HEK293 (cell line): Measurements from ENCODE around the gene DSCAML1.

ENCODE experiments used
- CTCF ChIA-PET: fragments of 350-600 bp; formaldehyde crosslinking; extraction: SDS; loops from one replicate; lab custom pipeline; 2021; ENCODE audit warnings: antibody characterized with exemption; lab: Yijun Ruan, JAX
- POLR2A ChIA-PET: fragments of 300-600 bp; formaldehyde crosslinking; extraction: SDS; loops from one replicate; lab custom pipeline; 2020; ENCODE audit warnings: antibody characterized with exemption, inconsistent platforms; lab: Yijun Ruan, JAX
- H3K27ac ChIP-seq: fragments of 200-500 bp; sonication (Bioruptor generic); 2 replicates; pipeline ENCODE4 v1.5.1; 2014; ENCODE audit warnings: low read depth, low read length, control low read depth, inconsistent platforms; ENCODE audit errors: extremely low read depth
- H3K36me3 ChIP-seq, 2 experiments: fragments of 200-500 bp in 1 of 2; sonication (Bioruptor generic) in 1 of 2; 1 replicate in 1 of 2; 2 replicates in 1 of 2; pipeline ENCODE4 v1.5.1; 2014 to 2017; ENCODE audit warnings: inconsistent platforms in 2 of 2, low read length in 2 of 2; ENCODE audit not compliant: control insufficient read depth in 2 of 2, insufficient read depth in 1 of 2
- H3K4me1 ChIP-seq: fragments of 200-500 bp; sonication (Bioruptor generic); 2 replicates; pipeline ENCODE4 v1.5.1; 2014; ENCODE audit warnings: mild to moderate bottlenecking, low read length, inconsistent platforms; ENCODE audit not compliant: control insufficient read depth, insufficient read depth
- H3K4me3 ChIP-seq: 2 replicates; pipeline ENCODE4 v1.5.1; 2011; ENCODE audit warnings: low read depth, mild to moderate bottlenecking, control low read depth, low read length, moderate library complexity
- H3K9me3 ChIP-seq: fragments of 200-500 bp; sonication (Bioruptor generic); 2 replicates; pipeline ENCODE4 v1.5.1; 2014; ENCODE audit warnings: low read depth, low read length, inconsistent platforms; ENCODE audit not compliant: control insufficient read depth, insufficient read depth
- ATF2 ChIP-seq: fragments of 450-650 bp; formaldehyde crosslinking; IDR thresholded peaks from 2 replicates; pipeline ENCODE4 v1.5.1; 2016; ENCODE audit warnings: missing biosample characterization, missing genetic modification characterization, low read depth
- GLIS1 ChIP-seq: fragments of 450-650 bp; formaldehyde crosslinking; IDR thresholded peaks from 2 replicates; pipeline ENCODE4 v1.5.1; 2016; ENCODE audit warnings: missing biosample characterization, missing genetic modification characterization
- HOXC10 ChIP-seq: sonication (generic); formaldehyde crosslinking; IDR thresholded peaks from 2 replicates; pipeline ENCODE4 v1.8.1; 2023; ENCODE audit warnings: mild to moderate bottlenecking, missing genetic modification reagents
- KLF17 ChIP-seq: fragments of 450-650 bp; formaldehyde crosslinking; IDR thresholded peaks from 2 replicates; pipeline ENCODE4 v1.5.1; 2016; ENCODE audit warnings: missing biosample characterization, missing genetic modification characterization
- ZBTB10 ChIP-seq: fragments of 450-650 bp; formaldehyde crosslinking; IDR thresholded peaks from 2 replicates; pipeline ENCODE4 v1.5.1; 2016; ENCODE audit warnings: missing biosample characterization, missing genetic modification characterization
- ZBTB49 ChIP-seq: fragments of 450-650 bp; formaldehyde crosslinking; IDR thresholded peaks from 2 replicates; pipeline ENCODE4 v1.5.1; 2016; ENCODE audit warnings: missing biosample characterization, missing genetic modification characterization, low read depth
- ZBTB7A ChIP-seq: fragments of 450-650 bp; formaldehyde crosslinking; IDR thresholded peaks from 2 replicates; pipeline ENCODE4 v1.5.1; 2016; ENCODE audit warnings: low read depth, missing biosample characterization, missing genetic modification characterization
- ZFP41 ChIP-seq: fragments of 450-650 bp; formaldehyde crosslinking; IDR thresholded peaks from 2 replicates; pipeline ENCODE4 v1.5.1; 2016; ENCODE audit warnings: missing biosample characterization, missing genetic modification characterization, borderline replicate concordance
- ZFP69B ChIP-seq: fragments of 450-650 bp; formaldehyde crosslinking; IDR thresholded peaks from 2 replicates; pipeline ENCODE4 v1.5.1; 2016; ENCODE audit warnings: missing biosample characterization, missing genetic modification characterization
- ZIC2 ChIP-seq: fragments of 450-650 bp; formaldehyde crosslinking; IDR thresholded peaks from 2 replicates; pipeline ENCODE4 v1.5.1; 2016; ENCODE audit warnings: missing biosample characterization, missing genetic modification characterization
- ZNF133 ChIP-seq: fragments of 450-650 bp; formaldehyde crosslinking; IDR thresholded peaks from 2 replicates; pipeline ENCODE4 v1.5.1; 2016; ENCODE audit warnings: missing biosample characterization, missing genetic modification characterization
- ZNF324 ChIP-seq: fragments of 450-650 bp; formaldehyde crosslinking; IDR thresholded peaks from 2 replicates; pipeline ENCODE4 v1.5.1; 2016; ENCODE audit warnings: missing biosample characterization, missing genetic modification characterization
- ZNF341 ChIP-seq: fragments of 450-650 bp; formaldehyde crosslinking; IDR thresholded peaks from 2 replicates; pipeline ENCODE4; 2016; ENCODE audit warnings: low read depth, missing biosample characterization, missing genetic modification characterization
- ZNF473 ChIP-seq: fragments of 450-650 bp; formaldehyde crosslinking; IDR thresholded peaks from 2 replicates; pipeline ENCODE4 v1.5.1; 2017; ENCODE audit warnings: missing biosample characterization, missing genetic modification characterization
- ZNF514 ChIP-seq: fragments of 450-650 bp; formaldehyde crosslinking; IDR thresholded peaks from 2 replicates; pipeline ENCODE4 v1.5.1; 2016; ENCODE audit warnings: missing biosample characterization, missing genetic modification characterization
- ZNF645 ChIP-seq: fragments of 450-650 bp; formaldehyde crosslinking; IDR thresholded peaks from 2 replicates; pipeline ENCODE4; 2016; ENCODE audit warnings: missing biosample characterization, missing genetic modification characterization
- ZNF660 ChIP-seq: fragments of 450-650 bp; IDR thresholded peaks from 2 replicates; pipeline ENCODE4 v1.5.1; 2018; ENCODE audit warnings: missing biosample characterization, mild to moderate bottlenecking, missing genetic modification characterization
- ZNF692 ChIP-seq: fragments of 450-650 bp; formaldehyde crosslinking; IDR thresholded peaks from 2 replicates; pipeline ENCODE4 v1.5.1; 2016; ENCODE audit warnings: missing biosample characterization, missing genetic modification characterization
- ZSCAN5A ChIP-seq: fragments of 450-650 bp; formaldehyde crosslinking; IDR thresholded peaks from 2 replicates; pipeline ENCODE4 v1.5.1; 2016; ENCODE audit warnings: missing biosample characterization, missing genetic modification characterization

The DSCAML1 gene

GRCh38 chr11:117834838-117835443 lies 37.9 kb upstream of the DSCAML1 start (continued):
- no peak for TF ChIP-seq HOXC10 (CRISPR knock-in tag)
- TF ChIP-seq, all 188 proteins: peak for 0

- H3K27ac ChIP-seq = no peak overlapping the region
- no peak overlapping the region for H3K4me3 ChIP-seq
- H3K36me3 ChIP-seq = no peaks in the 10 kb centered on the region
- no peaks in the 10 kb centered on the region for H3K4me1 ChIP-seq
- CTCF ChIA-PET = interaction anchor here (0.9 to 10.2 kb wide), 8 partner anchors 9 to 220 kb away, joined by 3 to 78 read pairs (median 12); no protein-coding TSS in a partner anchor
- POLR2A ChIA-PET = no interaction called here
- TF ChIP-seq ZNF645 = no peak
- no peaks in the 10 kb centered on the region for H3K9me3 ChIP-seq
Observed at GRCh38 chr11:117834068-117834810, 37.2 kb upstream of the DSCAML1 start.

- ChIA-PET POLR2A (no interaction called here), CTCF (interaction anchor here (0.9 to 10.2 kb wide), 9 partner anchors 10 to 220 kb away, joined by 3 to 78 read pairs (median 8); no protein-coding TSS in a partner anchor)
- H3K4me3 ChIP-seq = no peak overlapping the region
- H3K9me3 ChIP-seq = no peaks in the 10 kb centered on the region
- H3K27ac ChIP-seq = no peak overlapping the region
- no peaks in the 10 kb centered on the region for H3K36me3 ChIP-seq
- H3K4me1 ChIP-seq = no peaks in the 10 kb centered on the region
- TF ChIP-seq ZIC2 (tag by site-specific recombination) (peak; percentile 57), ZNF514 (tag by site-specific recombination) (no peak), ZNF473 (tag by site-specific recombination) (no peak), ZSCAN5A (tag by site-specific recombination) (no peak), ZNF324 (no peak), ZNF692 (peak; percentile 63; the same call in 1 of the 2 replicates), KLF17 (tag by site-specific recombination) (no peak), ZBTB10 (tag by site-specific recombination) (no peak), ZNF133 (tag by site-specific recombination) (no peak), ZFP69B (peak; percentile 34; the same call in 1 of the 2 replicates), ZBTB7A (tag by site-specific recombination) (no peak), HOXC10 (CRISPR knock-in tag) (no peak), ZBTB49 (tag by site-specific recombination) (no peak), ATF2 (no peak), ZFP41 (tag by site-specific recombination) (no peak), ZNF341 (tag by site-specific recombination) (no peak), ZNF660 (tag by site-specific recombination) (no peak), GLIS1 (peak; percentile 97)
Observed at GRCh38 chr11:117833401-117833891, 36.4 kb upstream of the DSCAML1 start.
